Measurements from ENCODE around the gene DMRTB1.

DNA sequence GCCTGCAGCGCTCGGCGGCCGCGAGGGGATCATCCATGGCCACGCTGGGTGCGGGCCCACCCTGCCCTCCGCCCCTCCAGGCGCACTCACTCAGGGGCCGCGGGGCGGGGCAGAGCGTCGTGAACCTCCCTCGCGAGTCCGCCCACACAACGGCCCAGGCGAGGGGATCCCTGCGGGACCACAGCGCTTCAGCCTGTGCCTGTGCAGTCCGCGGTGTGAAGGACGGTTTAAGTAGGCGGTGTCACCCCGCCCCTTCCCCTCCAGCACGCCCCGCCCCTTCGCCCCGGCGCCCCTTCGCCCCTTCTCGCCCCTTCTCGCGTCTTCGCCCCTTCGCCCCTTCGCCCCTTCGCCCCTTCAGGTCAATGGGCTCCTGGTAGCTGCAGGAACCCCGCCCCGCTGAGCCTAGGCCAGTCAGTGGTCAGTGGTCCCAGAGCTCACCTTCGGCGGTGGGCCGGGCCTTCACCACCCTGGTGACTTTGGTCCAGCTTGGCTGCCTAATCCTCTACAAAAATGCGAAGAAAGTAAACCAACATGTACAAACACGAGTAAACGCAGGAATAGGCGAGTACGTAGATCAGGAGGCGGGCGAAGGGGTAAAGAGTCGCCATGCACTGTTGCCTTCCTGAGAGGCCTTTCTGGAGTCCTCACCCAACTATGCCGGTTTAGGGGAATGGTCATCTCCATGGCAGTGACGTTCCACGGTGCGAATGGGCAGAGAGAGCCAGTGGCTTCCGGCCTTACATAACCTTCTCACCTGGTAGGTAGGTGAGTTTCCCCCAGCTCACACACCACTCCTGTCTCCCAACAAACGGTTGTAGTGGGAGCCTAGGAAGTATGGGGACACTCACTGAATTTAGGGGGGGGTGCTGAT is 19.6 kb upstream of the DMRTB1 start:
- TF ChIP-seq FOS (IDR thresholded peaks at IDR 0.05; ENCODE audit: low read depth, low read length) = no peak
- TF ChIP-seq, protein P1, sequence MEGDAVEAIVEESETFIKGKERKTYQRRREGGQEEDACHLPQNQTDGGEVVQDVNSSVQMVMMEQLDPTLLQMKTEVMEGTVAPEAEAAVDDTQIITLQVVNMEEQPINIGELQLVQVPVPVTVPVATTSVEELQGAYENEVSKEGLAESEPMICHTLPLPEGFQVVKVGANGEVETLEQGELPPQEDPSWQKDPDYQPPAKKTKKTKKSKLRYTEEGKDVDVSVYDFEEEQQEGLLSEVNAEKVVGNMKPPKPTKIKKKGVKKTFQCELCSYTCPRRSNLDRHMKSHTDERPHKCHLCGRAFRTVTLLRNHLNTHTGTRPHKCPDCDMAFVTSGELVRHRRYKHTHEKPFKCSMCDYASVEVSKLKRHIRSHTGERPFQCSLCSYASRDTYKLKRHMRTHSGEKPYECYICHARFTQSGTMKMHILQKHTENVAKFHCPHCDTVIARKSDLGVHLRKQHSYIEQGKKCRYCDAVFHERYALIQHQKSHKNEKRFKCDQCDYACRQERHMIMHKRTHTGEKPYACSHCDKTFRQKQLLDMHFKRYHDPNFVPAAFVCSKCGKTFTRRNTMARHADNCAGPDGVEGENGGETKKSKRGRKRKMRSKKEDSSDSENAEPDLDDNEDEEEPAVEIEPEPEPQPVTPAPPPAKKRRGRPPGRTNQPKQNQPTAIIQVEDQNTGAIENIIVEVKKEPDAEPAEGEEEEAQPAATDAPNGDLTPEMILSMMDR (conservative IDR thresholded peaks at IDR 0.05; ENCODE audit: low read depth, low read length) = no peak
- no peak for TF ChIP-seq RAD21 (IDR thresholded peaks at IDR 0.05; ENCODE audit: low read length)
- TF ChIP-seq CHD1 (IDR thresholded peaks at IDR 0.05; ENCODE audit: low read depth, low read length) = no peak
- no peak for TF ChIP-seq POLR2A (IDR thresholded peaks at IDR 0.05; ENCODE audit: low read depth, low read length)
- no peak for TF ChIP-seq MAZ (IDR thresholded peaks at IDR 0.05; ENCODE audit: borderline replicate concordance, low read depth, low read length)
